GM10266 (cell line): Measurements from ENCODE around the gene HOXA9.

Experiments
- DNase-seq: peaks from one replicate; pipeline ENCODE4 v3.0.0; 2012; ENCODE audit errors: extremely low spot score
- CTCF ChIP-seq: IDR thresholded peaks from 2 replicates; pipeline ENCODE4 v1.5.1; 2012; ENCODE audit warnings: mild to moderate bottlenecking, low read depth; ENCODE audit not compliant: control insufficient read depth, insufficient read depth; ENCODE audit errors: missing control alignments

Gene HOXA9

GRCh38 chr7:27114881-27115220 is 50.5 kb downstream of the HOXA9 start:
- no peak for DNase-seq
- no peak for TF ChIP-seq CTCF

GRCh38 chr7:27113991-27114769 is 51.2 kb downstream of the HOXA9 start:
- no peak for DNase-seq
- no peak for TF ChIP-seq CTCF

DNA sequence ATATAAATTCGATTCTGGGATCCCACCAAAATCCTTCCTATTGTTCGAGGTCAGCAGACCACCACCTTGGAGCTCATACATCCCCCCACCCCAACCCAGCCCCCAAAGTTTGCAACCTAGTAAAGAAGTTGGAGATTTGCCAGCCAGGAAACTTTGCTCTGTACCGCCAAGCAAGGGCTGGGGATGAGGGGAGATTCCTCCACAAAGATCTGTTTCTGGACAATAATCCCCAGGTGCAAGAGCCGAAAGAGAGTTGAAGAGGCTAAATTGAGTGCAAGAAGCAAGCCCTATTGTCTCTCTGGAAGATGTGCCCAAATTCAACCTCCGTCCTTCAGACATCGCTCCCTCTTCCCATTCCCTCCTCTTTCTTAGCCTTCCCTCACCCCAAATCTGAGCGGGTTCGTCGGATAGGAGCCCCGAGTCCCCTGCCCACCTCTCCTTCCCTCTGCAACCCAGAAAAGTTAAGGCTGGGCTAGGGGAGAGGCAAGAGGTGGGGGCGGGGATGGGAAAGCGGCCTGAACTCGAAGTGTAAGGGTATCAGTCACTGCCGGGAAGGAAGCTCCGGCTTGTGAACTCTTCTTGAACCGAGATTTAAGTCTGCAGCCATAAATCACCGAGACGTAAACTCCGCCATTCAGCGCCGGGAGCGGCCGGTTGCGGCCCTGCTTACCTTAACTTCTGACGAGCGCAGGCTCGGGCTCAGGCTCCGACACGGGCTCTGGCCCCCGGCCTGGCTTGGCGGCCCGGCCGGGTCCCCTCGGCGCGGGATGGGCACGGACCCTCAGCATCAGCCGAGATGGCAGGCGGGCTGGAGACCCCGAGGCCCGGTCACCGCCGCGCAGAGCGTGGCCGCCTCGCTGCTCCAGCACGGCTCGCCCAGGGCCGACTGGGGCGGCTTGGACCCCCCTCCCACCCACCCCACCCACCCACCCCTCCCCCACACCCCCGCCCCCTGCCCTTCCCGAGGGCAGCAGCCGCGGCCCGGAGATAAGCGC is 52.1 kb downstream of the HOXA9 start:
- TF ChIP-seq CTCF, result no peak
- no peak for DNase-seq
